Right lobe of liver (tissue), 6 donors: ENCODE results near the gene UQCR10. TPM values are rescaled to one million over a fixed set of nuclear protein-coding genes. Genes with fewer than 3 reads are reported as not detected.

Experiments used
- ATAC-seq, 4 donors: fragments of 200-7000 bp; cut with Tn5 transposase; one replicate each; pipeline ENCODE4 v1.9.1; 2020; ENCODE audit warnings: mild to moderate bottlenecking in 4 of 4, moderate library complexity in 4 of 4
- DNase-seq, 3 donors: peaks; one replicate each; pipeline ENCODE4 v3.0.0-alpha.2; 2020
- H3K27ac ChIP-seq, 3 donors: fragments of 200-600 bp; one replicate each; pipeline ENCODE4 v1.8.0; 2022
- H3K27me3 ChIP-seq, 2 donors: fragments of 200-600 bp; one replicate each; pipeline ENCODE4 v1.8.0; 2022
- H3K36me3 ChIP-seq, 4 donors: fragments of 200-600 bp; sonication (generic) in 1 of 4; one replicate each; pipeline versions ENCODE4 v1.5.1 to v1.8.0; 2017 to 2022; ENCODE audit warnings: control low read depth in 1 of 4
- H3K4me1 ChIP-seq, 4 donors: fragments of 200-600 bp; sonication (generic) in 1 of 4; one replicate each; pipeline versions ENCODE4 v1.5.1 to v1.8.0; 2017 to 2022; ENCODE audit warnings: control low read depth in 1 of 4
- H3K4me3 ChIP-seq, 3 donors: fragments of 200-600 bp; one replicate each; pipeline ENCODE4 v1.8.0; 2022
- H3K9me3 ChIP-seq, 4 donors: fragments of 200-600 bp; sonication (generic) in 1 of 4; one replicate each; pipeline versions ENCODE4 v1.5.1 to v1.8.0; 2017 to 2022; ENCODE audit warnings: control low read depth in 1 of 4
- CTCF ChIP-seq, 4 donors: fragments of 200-600 bp in 3 of 4; fragments of 450-650 bp in 1 of 4; IDR thresholded peaks; one replicate each; pipeline versions ENCODE4 v1.5.1 to v1.8.0; 2016 to 2022; ENCODE audit warnings: antibody characterized with exemption in 4 of 4, mild to moderate bottlenecking in 2 of 4
- POLR2A ChIP-seq: fragments of 450-650 bp; IDR thresholded peaks from one replicate; pipeline ENCODE4 v1.6.1; 2017; ENCODE audit warnings: antibody characterized with exemption, mild to moderate bottlenecking
- WGBS: methylation state at CpG from one replicate; pipeline ENCODE4 v1.1.6; 2018; ENCODE audit warnings: low coverage, low lambda C conversion rate; ENCODE audit not compliant: insufficient coverage; ENCODE audit errors: missing lambda C conversion rate; 5-methylcytosine and 5-hydroxymethylcytosine counted together
- intact Hi-C, 2 donors: fragments of 100-400 bp; cut with DNase I; formaldehyde crosslinking; loops; one replicate each; pipeline versions ENCODE4 v1.11.2 to v1.14.1; 2022
- total RNA-seq, 6 experiments: library from RNA; depleted of rRNA in 2 of 6; stranded (reverse); fragments of >200 nt in 2 of 6; fragmentation: NEBNext Ultra II Directional in 3 of 6; extraction: Animal tissue kit (Norgen Biotek cat#: 25700) in 3 of 6; gene quantifications; one replicate each; pipeline versions ENCODE4 v1.1.0 to v1.2.4, GENCODE V29; 2016 to 2023
- donor health status: DM: no; HTN: yes; CAD: no.
- donor health status: DM: no; HTN: no; CAD: no.
- donor health status: DM: no; HTN: no; CAD: no.
- donor health status: DM: no; HTN: yes; CAD: no.
- donor health status: DM: no; HTN: yes; CAD: no.

Gene UQCR10
- total RNA-seq, 6 experiments from 2014 or later: 57.4 to 71.6 (median 64.0) TPM

GRCh38 chr22:29724843-29725242, 42.3 kb upstream of the UQCR10 start:
- Histone ChIP-seq H3K27me3 (no peaks in the 10 kb centered on the region), H3K4me3 (no peak overlapping the region), H3K4me1 (peaks cover 0 to 6% (median 0%) of the 10 kb centered on the region in 4 donors), H3K36me3 (no peaks in the 10 kb centered on the region), H3K27ac (no peak overlapping the region), H3K9me3 (no peaks in the 10 kb centered on the region)
- 37% methylated on average over 8 of the region's 8 CpGs for WGBS
- TF ChIP-seq CTCF (IDR thresholded peaks at IDR 0.05) (no peak), POLR2A (no peak)
- intact Hi-C loops: loop anchor here in 1 of 2 donors (5.0 kb wide), 1 partner anchor 367 kb away; no protein-coding TSS in a partner anchor
- DNase-seq: no peak
- ATAC-seq: no peak

GRCh38 chr22:29726106-29726505, 41.1 kb upstream of the UQCR10 start:
- no CpG with 5 or more reads among the region's 7 CpGs for WGBS
- Histone ChIP-seq H3K9me3 (no peaks in the 10 kb centered on the region), H3K27ac (no peak overlapping the region), H3K4me1 (no peaks in the 10 kb centered on the region), H3K36me3 (no peaks in the 10 kb centered on the region), H3K4me3 (no peak overlapping the region), H3K27me3 (no peaks in the 10 kb centered on the region)
- TF ChIP-seq CTCF (IDR thresholded peaks at IDR 0.05) (no peak), POLR2A (no peak)
- intact Hi-C loops: no loop called here
- no peak for DNase-seq
- ATAC-seq: no peak

GRCh38 chr22:29726512-29727130, 40.5 kb upstream of the UQCR10 start:
- H3K9me3 ChIP-seq: no peaks in the 10 kb centered on the region
- DNase-seq: no peak
- no peak overlapping the region for H3K4me3 ChIP-seq
- no peak for TF ChIP-seq CTCF (IDR thresholded peaks at IDR 0.05)
- TF ChIP-seq POLR2A: no peak
- no peaks in the 10 kb centered on the region for H3K27me3 ChIP-seq
- WGBS: 33% methylated on average over 10 of the region's 15 CpGs
- H3K27ac ChIP-seq: no peak overlapping the region
- intact Hi-C loops: no loop called here
- H3K36me3 ChIP-seq: no peaks in the 10 kb centered on the region
- no peak for ATAC-seq
- H3K4me1 ChIP-seq: no peaks in the 10 kb centered on the region

- 13% methylated on average over 6 of the region's 17 CpGs for WGBS
- Histone ChIP-seq H3K27me3 (no peaks in the 10 kb centered on the region), H3K27ac (no peak overlapping the region), H3K4me3 (no peak overlapping the region), H3K9me3 (no peaks in the 10 kb centered on the region), H3K4me1 (no peaks in the 10 kb centered on the region), H3K36me3 (no peaks in the 10 kb centered on the region)
- intact Hi-C loops: no loop called here
- peak in 3 of 4 donors; percentile 40 to 51 (median 45) for TF ChIP-seq CTCF (IDR thresholded peaks at IDR 0.05)
- no peak for TF ChIP-seq POLR2A
- ATAC-seq: peak; percentile 51 to 64 (median 62)
- peak in 2 of 3 donors; percentile 51 to 59 for DNase-seq
Observed at GRCh38 chr22:29727131-29727523, 40.0 kb upstream of the UQCR10 start.
